ENCODE measurements around the gene CHURC1.

DNA sequence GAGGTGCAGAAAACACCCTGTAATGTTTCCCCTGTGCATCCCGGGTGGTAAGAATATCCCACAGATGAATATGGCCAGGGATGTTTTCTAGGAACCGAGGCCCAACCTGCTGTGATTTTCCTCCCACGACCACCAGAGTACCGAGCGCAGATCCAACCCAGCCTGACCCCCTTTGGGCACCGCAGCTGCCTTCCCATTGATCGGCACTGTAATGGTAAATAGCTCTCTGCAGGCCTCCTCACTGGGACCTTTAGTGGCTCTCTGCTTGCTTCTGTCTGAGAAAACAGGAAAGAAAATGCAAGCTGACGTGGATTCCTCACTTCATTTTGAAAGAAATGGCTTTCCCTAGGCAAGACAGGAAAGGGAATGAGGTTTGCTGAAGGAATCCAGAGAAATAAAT, 60.3 kb downstream of the CHURC1 start:
- TF ChIP-seq CTCF (conservative IDR thresholded peaks at IDR 0.05 in 1 of 2, IDR thresholded peaks at IDR 0.05 in 1 of 2; ENCODE audit: extremely low read depth in 1 of 2, insufficient read depth in 1 of 2, low read depth in 1 of 2, low read length in 2 of 2) (no peak), EZH2 (IDR thresholded peaks at IDR 0.05; ENCODE audit: borderline replicate concordance, low read length) (no peak)
